HG03097 (cell line): ENCODE measurements around the gene SIRT5.
A peak's percentile ranks its signal among the peaks of the same experiment; 100 is the strongest.

Experiments
- ATAC-seq: cut with Tn5 transposase; IDR thresholded peaks from one replicate; pipeline ENCODE4 v1.9.1; 2021; ENCODE audit not compliant: unreplicated experiment, low FRiP score

SIRT5 gene

GRCh38 chr6:13581700-13582229 lies 7.4 kb downstream of the SIRT5 start:
- ATAC-seq: no peak

DNA sequence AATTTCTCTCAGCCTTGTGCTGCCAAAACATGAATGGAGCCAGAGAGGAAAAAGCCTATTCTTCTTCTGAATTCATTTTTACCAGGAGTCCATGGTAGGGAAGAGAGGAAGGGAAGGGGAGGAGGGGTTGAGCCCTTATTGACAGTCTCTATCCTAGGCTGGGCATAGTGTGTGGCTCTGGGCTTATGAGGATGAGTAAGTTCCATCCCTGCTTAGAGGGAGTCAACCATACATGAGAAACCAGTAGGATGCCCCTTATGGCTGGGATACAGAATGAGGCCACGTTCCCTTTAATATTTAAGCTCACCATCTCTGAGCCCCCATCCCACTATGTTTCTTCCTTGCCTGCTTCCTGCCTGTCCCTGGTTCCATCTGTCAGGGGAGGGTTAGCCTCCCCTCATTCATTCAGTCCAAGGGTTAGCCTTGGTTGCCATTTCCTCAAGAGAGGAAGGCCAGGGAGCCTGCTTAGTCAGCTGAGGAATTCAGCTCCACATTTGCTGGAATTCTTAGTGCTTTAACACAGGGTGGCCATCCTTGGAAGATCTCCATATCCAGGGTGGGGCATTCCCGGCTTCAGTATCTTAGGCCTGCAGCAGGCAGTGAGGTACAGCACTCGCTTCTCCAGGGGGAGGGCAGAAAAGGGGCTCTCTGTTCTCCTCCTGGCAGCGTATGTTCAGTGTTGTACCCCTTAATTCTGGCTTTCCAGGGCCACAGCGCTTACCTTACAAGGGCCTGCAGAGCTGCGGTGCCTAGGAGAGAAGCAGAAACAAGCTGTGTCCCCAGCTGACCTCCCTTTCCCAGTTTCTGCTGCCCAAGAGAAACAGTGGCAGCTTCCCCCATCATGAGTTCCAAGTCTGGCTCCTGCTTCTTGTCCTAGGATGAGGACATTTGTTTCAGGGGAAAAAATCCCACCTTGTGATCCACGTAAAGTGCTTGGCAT lies 12.5 kb downstream of the SIRT5 start:
- no peak for ATAC-seq

- ATAC-seq: no peak
Observed at GRCh38 chr6:13589801-13590200, 15.4 kb downstream of the SIRT5 start.

DNA sequence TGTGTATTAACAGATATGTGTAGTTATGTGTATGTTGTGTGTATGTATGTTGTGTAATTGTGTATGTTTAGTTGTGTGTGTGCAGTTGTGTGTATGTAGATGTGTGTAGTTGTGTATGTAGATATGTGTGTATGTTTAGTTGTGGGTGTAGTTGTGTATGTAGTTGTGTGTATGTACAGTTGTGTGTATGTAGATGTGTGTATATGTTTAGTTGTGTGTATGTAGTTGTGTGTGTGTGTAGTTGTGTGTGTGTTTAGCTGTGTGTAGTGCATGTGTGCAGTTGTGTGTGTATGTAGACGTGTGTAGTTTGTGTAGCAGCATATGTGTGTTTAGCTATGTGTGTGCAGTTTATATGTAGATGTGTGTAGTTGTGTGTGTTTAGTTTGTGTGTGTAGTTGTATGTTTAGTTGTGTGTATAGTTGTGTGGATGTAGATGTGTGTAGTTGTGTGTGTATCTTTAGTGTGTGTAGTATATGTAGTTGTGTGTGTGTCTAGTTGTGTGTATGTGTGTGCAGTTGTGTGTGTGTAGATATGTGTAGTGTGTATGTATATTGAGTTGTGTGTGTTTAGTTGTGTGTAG lies 16.3 kb downstream of the SIRT5 start:
- no peak for ATAC-seq

DNA sequence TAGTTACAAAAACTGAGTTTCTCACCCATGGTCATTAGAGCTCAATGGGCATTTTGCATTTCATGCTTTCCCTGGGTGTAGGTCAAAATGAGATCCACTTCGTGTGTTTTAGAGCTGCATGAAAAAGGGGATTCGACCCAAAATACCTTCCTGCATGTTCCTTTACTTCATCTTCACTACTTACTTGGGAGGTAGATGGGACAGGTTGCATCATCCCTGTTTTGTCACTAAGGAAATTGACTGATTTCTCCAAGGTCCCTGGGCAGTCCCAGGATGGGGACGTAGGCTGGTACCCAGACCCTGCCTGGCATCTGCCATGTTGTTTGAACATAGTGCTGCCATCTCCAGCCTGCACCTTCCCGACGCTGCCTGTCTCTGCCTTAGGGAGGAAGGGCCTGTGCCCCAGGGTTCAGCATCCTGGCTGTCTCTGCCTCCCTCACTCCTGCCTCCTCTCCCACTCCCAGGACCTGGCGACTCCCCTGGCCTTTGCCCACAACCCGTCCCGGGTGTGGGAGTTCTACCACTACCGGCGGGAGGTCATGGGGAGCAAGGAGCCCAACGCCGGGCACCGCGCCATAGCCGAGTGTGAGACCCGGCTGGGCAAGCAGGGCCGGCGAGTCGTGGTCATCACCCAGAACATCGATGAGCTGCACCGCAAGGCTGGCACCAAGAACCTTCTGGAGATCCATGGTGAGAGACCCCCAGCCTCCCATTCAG lies 17.0 kb downstream of the SIRT5 start:
- no peak for ATAC-seq

GRCh38 chr6:13593103-13593502 lies 18.7 kb downstream of the SIRT5 start:
- ATAC-seq: no peak

- no peak for ATAC-seq
Observed at GRCh38 chr6:13593720-13594119, 19.3 kb downstream of the SIRT5 start.

DNA sequence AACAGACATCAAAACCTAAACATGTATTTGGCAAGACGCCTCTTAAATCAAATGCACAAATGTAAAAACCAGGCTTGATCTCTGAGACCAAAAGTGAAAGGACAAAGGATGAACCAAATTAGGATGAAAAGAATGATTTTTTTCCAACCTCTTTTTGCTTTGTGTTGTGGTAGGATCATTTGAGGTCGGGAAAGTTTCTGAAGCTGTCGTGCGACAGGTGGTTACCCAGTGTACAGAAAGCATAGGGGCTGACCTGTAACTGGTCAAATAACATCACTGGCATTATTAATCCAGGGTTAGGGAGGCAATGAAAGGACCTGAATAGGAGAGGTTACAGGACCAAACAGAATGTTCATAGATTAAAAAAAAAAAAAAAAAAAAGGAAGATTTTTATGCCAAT lies 22.7 kb downstream of the SIRT5 start:
- ATAC-seq: no peak

GRCh38 chr6:13600036-13600435 lies 25.6 kb downstream of the SIRT5 start:
- ATAC-seq: no peak

GRCh38 chr6:13604135-13604534 lies 29.7 kb downstream of the SIRT5 start:
- no peak for ATAC-seq

- no peak for ATAC-seq
Observed at GRCh38 chr6:13604546-13605416, 30.4 kb downstream of the SIRT5 start.

- no peak for ATAC-seq
Observed at GRCh38 chr6:13605634-13606033, 31.2 kb downstream of the SIRT5 start.

DNA sequence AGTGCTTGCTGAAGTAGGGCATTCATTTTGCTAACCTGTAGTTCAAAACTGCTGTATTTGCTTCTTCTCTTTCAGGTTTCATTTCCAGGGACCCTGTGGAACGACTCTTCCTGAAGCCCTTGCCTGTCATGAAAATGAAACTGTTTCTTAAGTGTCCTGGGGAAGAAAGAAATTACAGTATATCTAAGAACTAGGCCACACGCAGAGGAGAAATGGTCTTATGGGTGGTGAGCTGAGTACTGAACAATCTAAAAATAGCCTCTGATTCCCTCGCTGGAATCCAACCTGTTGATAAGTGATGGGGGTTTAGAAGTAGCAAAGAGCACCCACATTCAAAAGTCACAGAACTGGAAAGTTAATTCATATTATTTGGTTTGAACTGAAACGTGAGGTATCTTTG lies 37.3 kb downstream of the SIRT5 start:
- ATAC-seq: no peak

DNA sequence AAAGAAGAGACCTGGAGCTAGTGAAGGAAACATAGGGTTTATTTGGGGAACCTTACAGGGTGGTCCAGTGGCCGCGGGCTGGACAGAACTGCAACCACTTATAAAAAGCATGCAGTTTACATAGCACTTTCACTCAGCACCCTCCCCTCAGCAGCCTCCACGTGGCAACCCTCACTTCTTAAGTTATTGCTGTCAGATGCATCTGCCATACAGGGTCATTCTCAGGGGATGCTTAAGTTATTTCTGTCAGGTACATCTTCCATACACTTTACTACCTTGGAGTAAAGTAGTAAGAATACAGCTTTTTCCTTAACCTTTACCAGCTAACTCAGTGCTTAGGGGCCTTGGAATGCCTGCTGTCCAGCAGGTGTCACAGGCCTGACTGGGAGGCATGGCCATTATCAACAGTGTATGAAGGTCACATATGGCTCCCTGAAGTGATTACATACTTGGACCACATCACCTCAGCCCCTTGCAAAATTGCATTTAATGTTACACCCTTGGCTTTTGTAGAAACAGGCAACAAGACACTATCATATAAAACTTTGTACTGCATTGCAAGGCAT lies 38.7 kb downstream of the SIRT5 start:
- ATAC-seq: no peak

DNA sequence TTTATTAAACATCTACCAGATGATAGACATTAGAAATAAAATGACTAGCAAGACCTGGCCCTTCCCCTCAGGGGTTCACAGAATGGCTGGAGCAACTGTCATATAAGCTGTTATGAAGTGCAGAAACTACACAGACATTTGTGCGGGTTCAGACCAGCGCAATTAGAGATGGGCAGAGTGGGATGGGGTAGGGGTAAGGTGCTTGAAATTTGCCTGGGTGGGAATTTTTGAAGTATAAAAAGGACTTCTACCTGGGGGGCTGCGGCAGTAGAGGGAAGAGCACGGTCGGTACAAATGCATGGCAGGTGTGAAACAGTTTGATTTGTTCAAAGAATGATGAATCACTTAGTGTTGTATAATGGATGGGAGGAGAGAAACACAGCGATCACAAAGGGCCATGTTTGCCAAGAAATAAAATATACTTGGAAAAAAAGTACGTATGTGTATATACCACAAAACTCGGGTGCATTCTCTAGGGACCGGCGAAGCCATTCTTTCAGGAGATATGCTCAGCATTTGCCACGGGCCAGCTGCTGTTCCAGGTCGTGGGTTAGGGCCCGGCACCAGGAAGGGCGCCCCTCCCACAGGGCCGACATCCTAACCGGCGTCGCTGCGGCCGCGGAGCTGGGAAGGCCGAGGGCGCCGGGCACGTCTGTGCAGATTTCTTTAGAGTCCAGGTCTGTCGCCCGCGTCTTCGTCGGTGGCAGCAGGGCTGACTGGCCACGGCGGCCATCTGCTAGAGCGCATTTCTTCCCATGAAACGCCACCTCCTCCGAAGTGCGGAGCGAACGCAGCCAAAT lies 39.9 kb downstream of the SIRT5 start:
- peak; percentile 16 for ATAC-seq

DNA sequence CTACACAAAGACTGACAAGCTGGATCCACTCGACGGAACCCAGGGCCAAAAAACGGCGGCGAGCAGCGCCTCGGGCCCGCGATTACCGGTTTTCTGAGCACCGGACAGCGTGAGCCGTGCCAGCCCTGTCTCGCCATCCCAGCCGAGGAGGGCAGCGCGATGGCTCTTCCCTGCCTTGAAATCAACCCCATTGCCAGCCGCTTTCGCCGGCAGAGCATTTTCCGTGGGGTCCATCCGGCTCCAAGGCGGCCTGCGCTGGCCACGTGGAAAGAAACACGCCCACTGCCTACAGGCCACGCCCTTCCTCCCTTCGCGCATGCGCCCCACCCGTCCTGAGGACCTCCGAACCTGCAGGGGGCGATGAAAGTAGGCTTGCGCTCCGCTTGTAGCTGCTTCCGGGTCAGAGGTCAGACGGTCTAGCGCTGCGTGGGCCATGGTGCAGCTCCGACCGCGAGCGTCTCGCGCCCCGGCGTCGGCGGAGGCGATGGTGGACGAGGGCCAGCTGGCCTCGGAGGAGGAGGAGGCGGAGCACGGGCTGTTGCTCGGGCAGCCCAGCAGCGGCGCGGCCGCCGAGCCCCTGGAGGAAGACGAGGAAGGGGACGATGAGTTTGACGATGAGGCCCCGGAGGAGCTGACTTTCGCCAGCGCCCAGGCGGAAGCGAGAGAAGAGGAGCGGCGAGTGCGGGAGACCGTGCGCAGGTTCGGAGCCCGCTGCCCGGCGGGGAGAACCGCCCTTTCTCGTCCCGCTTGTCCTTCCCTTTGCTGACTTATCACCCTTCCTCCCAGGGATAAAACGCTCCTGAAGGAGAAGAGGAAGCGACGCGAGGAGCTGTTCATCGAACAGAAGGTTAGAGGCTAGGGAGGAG lies 40.8 kb downstream of the SIRT5 start, which contains the start of gene NOL7:
TSS of gene NOL7 (plus strand) at position 410 of the 866 bp plus-strand sequence. CDS start at position 434, 24 bp downstream.
- ATAC-seq: peak; percentile 88

GRCh38 chr6:13615792-13616120 lies 41.4 kb downstream of the SIRT5 start:
- no peak for ATAC-seq

GRCh38 chr6:13617066-13617465 lies 42.7 kb downstream of the SIRT5 start:
- ATAC-seq: no peak
